K562 (cell line): ENCODE measurements around the gene CSNK1D. TPM values are rescaled to one million over a fixed set of nuclear protein-coding genes. Genes with fewer than 3 reads are reported as not detected.

Experiments used
- ARID4B ChIP-seq: sonication (generic); formaldehyde crosslinking; IDR thresholded peaks from 2 replicates; pipeline ENCODE4 v1.8.0; 2022; ENCODE audit warnings: mild to moderate bottlenecking, missing genetic modification reagents
- CUX1 ChIP-seq: fragments of 200-800 bp; sonication (Bioruptor generic); IDR thresholded peaks from 2 replicates; pipeline ENCODE4 v1.6.1; 2016; ENCODE audit warnings: missing genetic modification characterization, missing compliant biosample characterization
- EGR1 ChIP-seq: fragments of 450-650 bp; conservative IDR thresholded peaks from 2 replicates; pipeline ENCODE4 v1.6.1; 2017; ENCODE audit warnings: mild to moderate bottlenecking
- MECOM ChIP-seq: fragments of 250-450 bp; sonication (Bioruptor Pico); IDR thresholded peaks from 2 replicates; pipeline ENCODE4 v1.8.0; 2022; ENCODE audit warnings: inconsistent platforms
- NR4A1 ChIP-seq, 2 experiments: fragments of 250-450 bp in 1 of 2; fragments of 450-650 bp in 1 of 2; sonication (Bioruptor Pico) in 1 of 2; IDR thresholded peaks; 2 replicates each; pipeline versions ENCODE4 v1.4.0 to v1.6.1; 2016 to 2020; ENCODE audit warnings: mild to moderate bottlenecking in 2 of 2, missing compliant biosample characterization in 1 of 2, missing genetic modification characterization in 1 of 2, moderate library complexity in 1 of 2
- PHB2 ChIP-seq: fragments of 450-650 bp; IDR thresholded peaks from 2 replicates; pipeline ENCODE4 v1.6.1; 2017; ENCODE audit warnings: low read depth
- POLR2G ChIP-seq: fragments of 200-400 bp; formaldehyde crosslinking; IDR thresholded peaks from 2 replicates; pipeline ENCODE4 v1.6.1; 2017; ENCODE audit warnings: low read depth, mild to moderate bottlenecking, antibody characterized with exemption, low read length, moderate library complexity
- ZNF197 ChIP-seq: fragments of 200-800 bp; sonication (Bioruptor generic); IDR thresholded peaks from 2 replicates; pipeline ENCODE4 v1.6.1; 2016; ENCODE audit warnings: low read depth, missing genetic modification characterization, missing compliant biosample characterization
- ZNF584 ChIP-seq: fragments of 200-800 bp; sonication (Bioruptor generic); IDR thresholded peaks from 2 replicates; pipeline ENCODE4 v1.6.1; 2016; ENCODE audit warnings: low read depth, mild to moderate bottlenecking, missing genetic modification characterization, missing compliant biosample characterization
- polyA plus RNA-seq, 8 experiments: library from polyadenylated mRNA; depleted of rRNA in 4 of 8; stranded (reverse) in 5 of 8; unstranded in 3 of 8; fragments of >200 nt; fragmentation: Nextera tagmentation in 2 of 8; fragmentation: Illumina TruSeq in 1 of 8; extraction: Ambion mirVana in 2 of 8; extraction: Trizol in 1 of 8; gene quantifications; 2 replicates each; pipeline versions ENCODE4 v1.2.1 to v1.2.3, GENCODE V29; 2011 to 2014; ENCODE audit warnings: inconsistent platforms in 1 of 8, missing spikeins in 1 of 8
- total RNA-seq, 7 experiments: library from RNA; depleted of rRNA in 6 of 7; stranded (reverse); fragments of >200 nt in 6 of 7; fragmentation: Illumina TruSeq in 2 of 7; extraction: Trizol in 2 of 7; gene quantifications; 2 replicates each; pipeline versions ENCODE4 v1.2.1 to v1.2.3, GENCODE V29; 2011 to 2021; ENCODE audit warnings: low replicate concordance in 1 of 7

CSNK1D gene
- total and polyA plus RNA-seq, 9 of the 15 experiments (the other 6 are each of a cell fraction or from before 2014, with no cell fraction given) = 6.5 to 133 (median 41.3) TPM

- TF ChIP-seq ARID4B (peak; percentile 33; the same call in 1 of the 2 replicates), MECOM (no peak), PHB2 (no peak), POLR2G (peak; percentile 45; the same call in 1 of the 2 replicates), ZNF197 (CRISPR knock-in tag) (0 out of 2 replicates have a peak, but pooled peaks have one; percentile 32), ZNF584 (CRISPR knock-in tag) (0 out of 2 replicates have a peak, but pooled peaks have one; percentile 55), CUX1 (CRISPR knock-in tag) (0 out of 2 replicates have a peak, but pooled peaks have one; percentile 24), EGR1 (peak; percentile 40; the same call in 1 of the 2 replicates), NR4A1 (CRISPR knock-in tag; IDR thresholded peaks at IDR 0.05) (0 out of 2 replicates have a peak, but pooled peaks have one; percentile 26), NR4A1 (tag; IDR thresholded peaks at IDR 0.05) (no peak)
- TF ChIP-seq, all 486 proteins: peak for 15
These were observed 57.0 kb downstream of the CSNK1D start (continued) for GRCh38 chr17:82216301-82217119.
